HG03342 (cell line): ENCODE data around the gene OSBPL3.
"Not testable (repeated sequence)": the region's sequence is repeated elsewhere in the genome, so short reads cannot be mapped to it uniquely, and the experiment has no call there.

Experiments
- ATAC-seq: cut with Tn5 transposase; IDR thresholded peaks from one replicate; pipeline ENCODE4 v1.9.1; 2021; ENCODE audit warnings: mild to moderate bottlenecking, moderate library complexity; ENCODE audit not compliant: unreplicated experiment

Gene OSBPL3

GRCh38 chr7:24812305-24812945 is 167.6 kb downstream of the OSBPL3 start:
- ATAC-seq: no peak

GRCh38 chr7:24808518-24808917 is 171.5 kb downstream of the OSBPL3 start:
- no peak for ATAC-seq

GRCh38 chr7:24802300-24802699 is 177.7 kb downstream of the OSBPL3 start:
- no peak for ATAC-seq

GRCh38 chr7:24801883-24802282 is 178.1 kb downstream of the OSBPL3 start:
- ATAC-seq: no peak

- ATAC-seq: no peak
These were observed 179.3 kb downstream of the OSBPL3 start for GRCh38 chr7:24800667-24801066.

- no peak for ATAC-seq
These were observed 179.9 kb downstream of the OSBPL3 start for GRCh38 chr7:24800073-24800472.

GRCh38 chr7:24799506-24799905 is 180.5 kb downstream of the OSBPL3 start:
- ATAC-seq: no peak

- ATAC-seq: no peak
These were observed 181.7 kb downstream of the OSBPL3 start for GRCh38 chr7:24798261-24798660.

- no peak for ATAC-seq
These were observed 182.7 kb downstream of the OSBPL3 start for GRCh38 chr7:24797270-24797669.

GRCh38 chr7:24795407-24795767 is 184.6 kb downstream of the OSBPL3 start:
- ATAC-seq: no peak

GRCh38 chr7:24794751-24795406 is 185.1 kb downstream of the OSBPL3 start:
- not testable (repeated sequence) for ATAC-seq

GRCh38 chr7:24793982-24794648 is 185.9 kb downstream of the OSBPL3 start:
- ATAC-seq: no peak

- ATAC-seq: no peak
These were observed 190.9 kb downstream of the OSBPL3 start for GRCh38 chr7:24788961-24789576.

GRCh38 chr7:24788075-24788474 is 191.9 kb downstream of the OSBPL3 start:
- ATAC-seq: no peak

- no peak for ATAC-seq
These were observed 193.0 kb downstream of the OSBPL3 start for GRCh38 chr7:24786941-24787340.

GRCh38 chr7:24786306-24786705 is 193.7 kb downstream of the OSBPL3 start:
- ATAC-seq: no peak

- ATAC-seq: no peak
These were observed 195.7 kb downstream of the OSBPL3 start for GRCh38 chr7:24784277-24784676.

GRCh38 chr7:24783698-24784097 is 196.3 kb downstream of the OSBPL3 start:
- no peak for ATAC-seq

GRCh38 chr7:24781106-24781505 is 198.9 kb downstream of the OSBPL3 start:
- ATAC-seq: no peak

- no peak for ATAC-seq
These were observed 200.7 kb downstream of the OSBPL3 start for GRCh38 chr7:24779283-24779655.

GRCh38 chr7:24778543-24779282 is 201.3 kb downstream of the OSBPL3 start:
- ATAC-seq: peak; percentile 52
